Vagina (tissue), 2 donors: ENCODE results near the gene YBX2.

Source experiments
- POLR2A ChIP-seq, 2 donors: fragments of 450-650 bp; IDR thresholded peaks; one replicate each; pipeline ENCODE4 v1.6.1; 2017; ENCODE audit warnings: antibody characterized with exemption in 2 of 2, mild to moderate bottlenecking in 2 of 2, moderate library complexity in 2 of 2
- POLR2AphosphoS5 ChIP-seq, 2 donors: sonication (generic); formaldehyde crosslinking; IDR thresholded peaks; one replicate each; pipeline ENCODE4 v1.9.0; 2017; ENCODE audit warnings: antibody characterized with exemption in 2 of 2, mild to moderate bottlenecking in 2 of 2, low read depth in 1 of 2; ENCODE audit not compliant: insufficient read depth in 1 of 2
- TF ChIP-seq, protein P1 (sequence below), 3 experiments: fragments of 450-650 bp in 2 of 3; fragments of 200-600 bp in 1 of 3; sonication (generic) in 1 of 3; IDR thresholded peaks; one replicate each; pipeline ENCODE4 v1.5.1; 2017 to 2019; ENCODE audit warnings: antibody characterized with exemption in 3 of 3, mild to moderate bottlenecking in 2 of 3, moderate library complexity in 2 of 3

DNA sequence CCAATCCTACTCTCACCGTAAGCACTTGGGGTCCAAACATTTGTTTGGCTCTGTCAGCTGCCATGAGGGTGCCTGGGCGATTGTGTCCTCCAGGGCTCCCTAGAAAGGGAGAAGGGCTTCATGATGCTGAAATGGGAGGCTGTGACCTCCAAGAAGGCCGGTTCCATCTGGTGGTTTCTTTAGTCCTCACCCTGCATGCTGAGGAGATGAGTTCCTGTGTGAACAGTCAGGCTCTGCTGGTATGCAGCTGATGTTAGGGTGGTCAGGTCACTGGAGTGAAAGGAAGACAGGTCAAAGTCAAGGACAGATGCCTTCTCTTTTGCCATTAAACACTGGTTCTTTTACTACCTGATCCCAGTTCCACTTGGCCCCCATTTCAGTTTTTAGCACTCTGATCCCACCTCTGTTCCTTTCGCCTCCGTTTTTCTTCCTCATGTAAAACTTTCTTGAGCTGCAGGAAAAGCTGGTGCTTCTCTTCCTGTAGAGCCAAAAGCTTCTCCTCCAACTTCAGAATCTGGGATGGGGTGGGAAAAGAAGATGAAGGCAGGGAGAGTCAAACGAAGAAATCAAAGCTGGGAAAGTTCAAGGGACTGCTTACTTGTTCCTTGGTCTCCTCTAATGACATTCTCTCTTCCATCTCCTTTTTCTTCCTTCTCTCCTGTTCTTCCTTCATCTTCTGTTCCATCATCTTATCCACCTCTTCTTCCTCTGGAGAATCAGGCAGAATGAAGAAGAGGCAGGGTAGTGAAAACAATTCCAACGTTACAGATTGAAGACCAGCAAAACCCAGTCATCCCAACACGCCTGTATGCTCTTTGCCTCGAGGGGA is 19.7 kb upstream of the YBX2 start:
- TF ChIP-seq, protein P1, sequence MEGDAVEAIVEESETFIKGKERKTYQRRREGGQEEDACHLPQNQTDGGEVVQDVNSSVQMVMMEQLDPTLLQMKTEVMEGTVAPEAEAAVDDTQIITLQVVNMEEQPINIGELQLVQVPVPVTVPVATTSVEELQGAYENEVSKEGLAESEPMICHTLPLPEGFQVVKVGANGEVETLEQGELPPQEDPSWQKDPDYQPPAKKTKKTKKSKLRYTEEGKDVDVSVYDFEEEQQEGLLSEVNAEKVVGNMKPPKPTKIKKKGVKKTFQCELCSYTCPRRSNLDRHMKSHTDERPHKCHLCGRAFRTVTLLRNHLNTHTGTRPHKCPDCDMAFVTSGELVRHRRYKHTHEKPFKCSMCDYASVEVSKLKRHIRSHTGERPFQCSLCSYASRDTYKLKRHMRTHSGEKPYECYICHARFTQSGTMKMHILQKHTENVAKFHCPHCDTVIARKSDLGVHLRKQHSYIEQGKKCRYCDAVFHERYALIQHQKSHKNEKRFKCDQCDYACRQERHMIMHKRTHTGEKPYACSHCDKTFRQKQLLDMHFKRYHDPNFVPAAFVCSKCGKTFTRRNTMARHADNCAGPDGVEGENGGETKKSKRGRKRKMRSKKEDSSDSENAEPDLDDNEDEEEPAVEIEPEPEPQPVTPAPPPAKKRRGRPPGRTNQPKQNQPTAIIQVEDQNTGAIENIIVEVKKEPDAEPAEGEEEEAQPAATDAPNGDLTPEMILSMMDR (IDR thresholded peaks at IDR 0.05), result no peak
- TF ChIP-seq POLR2A (IDR thresholded peaks at IDR 0.05) (no peak), POLR2AphosphoS5 (IDR thresholded peaks at IDR 0.05; ENCODE audit: insufficient read depth in 1 of 2, low read depth in 1 of 2) (no peak)
